CD4-positive, alpha-beta T cell treated with Interferon alpha-2 for 1 hour (primary cell): Measurements from ENCODE around the gene NCCRP1.
A peak's percentile ranks its signal among the peaks of the same experiment; 100 is the strongest.
"Not testable (repeated sequence)": the region's sequence is repeated elsewhere in the genome, so short reads cannot be mapped to it uniquely, and the experiment has no call there.

Experiments
- DNase-seq, 2 donors: peaks; one replicate each; pipeline ENCODE4 v3.0.0-alpha.2; 2020 to 2022

NCCRP1 gene

GRCh38 chr19:39211731-39212374 lies 15.1 kb downstream of the NCCRP1 start:
- DNase-seq, result no peak

- peak; percentile 46 to 74 for DNase-seq
Observed at GRCh38 chr19:39212375-39212742, 15.6 kb downstream of the NCCRP1 start.

GRCh38 chr19:39215323-39215722 lies 18.6 kb downstream of the NCCRP1 start:
- DNase-seq, result not testable (repeated sequence)

- DNase-seq, result no peak
Observed at GRCh38 chr19:39217094-39217493, 20.3 kb downstream of the NCCRP1 start.

- no peak for DNase-seq
Observed at GRCh38 chr19:39218230-39219007, 21.7 kb downstream of the NCCRP1 start.

GRCh38 chr19:39219108-39219507 lies 22.3 kb downstream of the NCCRP1 start:
- peak in 1 of 2 donors; percentile 23 for DNase-seq

- no peak for DNase-seq
Observed at GRCh38 chr19:39223703-39224279, 27.0 kb downstream of the NCCRP1 start.

- DNase-seq, result no peak
Observed at GRCh38 chr19:39224910-39225309, 28.1 kb downstream of the NCCRP1 start.

GRCh38 chr19:39230096-39230764 lies 33.5 kb downstream of the NCCRP1 start:
- DNase-seq, result no peak

- no peak for DNase-seq
Observed at GRCh38 chr19:39232708-39233107, 35.9 kb downstream of the NCCRP1 start.

- peak in 1 of 2 donors; percentile 30 for DNase-seq
Observed at GRCh38 chr19:39236527-39236926, 39.8 kb downstream of the NCCRP1 start.

GRCh38 chr19:39237200-39238184 lies 40.7 kb downstream of the NCCRP1 start:
- peak; percentile 20 to 51 for DNase-seq

GRCh38 chr19:39238209-39238608 lies 41.4 kb downstream of the NCCRP1 start:
- no peak for DNase-seq

GRCh38 chr19:39238944-39239343 lies 42.2 kb downstream of the NCCRP1 start:
- no peak for DNase-seq

GRCh38 chr19:39240421-39240820 lies 43.7 kb downstream of the NCCRP1 start:
- DNase-seq, result no peak

- not testable (repeated sequence) for DNase-seq
Observed at GRCh38 chr19:39243741-39244140, 47.0 kb downstream of the NCCRP1 start.

- DNase-seq, result not testable (repeated sequence)
Observed at GRCh38 chr19:39244410-39245100, 47.8 kb downstream of the NCCRP1 start, which contains the start of gene IFNL3. TSS of gene IFNL3 (minus strand) at chr19:39245006. CDS start at chr19:39244967, 39 bp downstream.

- DNase-seq, result not testable (repeated sequence)
Observed at GRCh38 chr19:39245166-39245565, 48.4 kb downstream of the NCCRP1 start.

- peak; percentile 20 to 59 for DNase-seq
Observed at GRCh38 chr19:39246951-39247669, 50.3 kb downstream of the NCCRP1 start.
